Liver (tissue), 9 donors: Measurements from ENCODE around the gene ECD. TPM values are rescaled to one million over a fixed set of nuclear protein-coding genes. Genes with fewer than 3 reads are reported as not detected.

Source experiments
- DNase-seq: peaks from one replicate; pipeline ENCODE4 v3.0.0-alpha.2; 2017; ENCODE audit warnings: low spot score
- H3K27ac ChIP-seq, 2 donors: one replicate each; pipeline ENCODE4 v1.7.0; 2013; ENCODE audit warnings: inconsistent platforms in 2 of 2, low read length in 2 of 2, control low read depth in 1 of 2, low read depth in 1 of 2, mild to moderate bottlenecking in 1 of 2
- H3K27me3 ChIP-seq, 4 donors: one replicate each; pipeline versions ENCODE4 v1.6.1 to v1.7.0; 2013; ENCODE audit warnings: low read length in 3 of 4, inconsistent platforms in 1 of 4, mild to moderate bottlenecking in 1 of 4, moderate library complexity in 1 of 4; ENCODE audit not compliant: control insufficient read depth in 4 of 4, insufficient read depth in 4 of 4
- H3K36me3 ChIP-seq, 4 donors: one replicate each; pipeline versions ENCODE4 v1.6.1 to v1.7.0; 2013; ENCODE audit warnings: low read length in 3 of 4, mild to moderate bottlenecking in 3 of 4, low read depth in 1 of 4, moderate library complexity in 1 of 4; ENCODE audit not compliant: control insufficient read depth in 4 of 4, insufficient read depth in 3 of 4
- H3K4me1 ChIP-seq, 4 donors: one replicate each; pipeline versions ENCODE4 v1.6.1 to v1.7.0; 2013; ENCODE audit warnings: low read length in 3 of 4, mild to moderate bottlenecking in 3 of 4, moderate library complexity in 1 of 4; ENCODE audit not compliant: control insufficient read depth in 4 of 4, insufficient read depth in 4 of 4
- H3K4me3 ChIP-seq, 3 donors: one replicate each; pipeline versions ENCODE4 v1.6.1 to v1.7.0; 2013; ENCODE audit warnings: low read length in 3 of 3, control low read depth in 1 of 3, low read depth in 1 of 3, mild to moderate bottlenecking in 1 of 3
- H3K9ac ChIP-seq, 2 donors: one replicate each; pipeline ENCODE4 v1.7.0; 2013; ENCODE audit warnings: low read length in 2 of 2, mild to moderate bottlenecking in 2 of 2, moderate library complexity in 2 of 2, control low read depth in 1 of 2, low read depth in 1 of 2
- H3K9me3 ChIP-seq, 4 donors: one replicate each; pipeline versions ENCODE4 v1.6.1 to v1.7.0; 2013; ENCODE audit warnings: low read length in 3 of 4; ENCODE audit not compliant: control insufficient read depth in 4 of 4
- EGR1 ChIP-seq, 2 donors: IDR thresholded peaks; 2 replicates each; pipeline ENCODE4 v1.6.1; 2016 to 2018; ENCODE audit warnings: antibody characterized with exemption in 2 of 2, low read depth in 2 of 2
- FOXA1 ChIP-seq: IDR thresholded peaks from 2 replicates; pipeline ENCODE4 v1.6.1; 2016; ENCODE audit warnings: antibody characterized with exemption
- FOXA2 ChIP-seq: IDR thresholded peaks from 2 replicates; pipeline ENCODE4 v1.6.1; 2016; ENCODE audit warnings: antibody characterized with exemption
- GABPA ChIP-seq, 2 donors: IDR thresholded peaks in 1 of 2; conservative IDR thresholded peaks in 1 of 2; 2 replicates each; pipeline ENCODE4 v1.6.1; 2016; ENCODE audit warnings: antibody characterized with exemption in 2 of 2, mild to moderate bottlenecking in 1 of 2, moderate library complexity in 1 of 2
- HNF4A ChIP-seq, 2 donors: conservative IDR thresholded peaks; 2 replicates each; pipeline ENCODE4 v1.6.1; 2016; ENCODE audit warnings: antibody characterized with exemption in 2 of 2, mild to moderate bottlenecking in 2 of 2
- HNF4G ChIP-seq: IDR thresholded peaks from 2 replicates; pipeline ENCODE4 v1.6.1; 2016; ENCODE audit warnings: antibody characterized with exemption
- JUND ChIP-seq, 2 donors: IDR thresholded peaks; 2 replicates each; pipeline ENCODE4 v1.6.1; 2016; ENCODE audit warnings: antibody characterized with exemption in 2 of 2
- NR2F2 ChIP-seq: IDR thresholded peaks from 2 replicates; pipeline ENCODE4 v1.6.1; 2016; ENCODE audit warnings: antibody characterized with exemption
- RAD21 ChIP-seq, 2 donors: IDR thresholded peaks; 2 replicates each; pipeline ENCODE4 v1.6.1; 2016; ENCODE audit warnings: antibody characterized with exemption in 2 of 2, mild to moderate bottlenecking in 2 of 2
- RXRA ChIP-seq, 2 donors: IDR thresholded peaks; 2 replicates each; pipeline ENCODE4 v1.6.1; 2017 to 2018; ENCODE audit warnings: antibody characterized with exemption in 2 of 2, mild to moderate bottlenecking in 1 of 2
- SP1 ChIP-seq: IDR thresholded peaks from 2 replicates; pipeline ENCODE4 v1.6.1; 2018; ENCODE audit warnings: antibody characterized with exemption, mild to moderate bottlenecking
- TAF1 ChIP-seq: conservative IDR thresholded peaks from 2 replicates; pipeline ENCODE4 v1.6.1; 2016; ENCODE audit warnings: antibody characterized with exemption, mild to moderate bottlenecking
- YY1 ChIP-seq: IDR thresholded peaks from 2 replicates; pipeline ENCODE4 v1.6.1; 2016; ENCODE audit warnings: antibody characterized with exemption, mild to moderate bottlenecking
- WGBS: extraction: QIAGEN DNeasy Blood & Tissue Kit; methylation state at CpG from one replicate; pipeline ENCODE4 v1.1.7; 2013; 5-methylcytosine and 5-hydroxymethylcytosine counted together
- polyA plus RNA-seq, 2 donors: library from polyadenylated mRNA; stranded (reverse) in 1 of 2; unstranded in 1 of 2; fragments of 200-250 nt in 1 of 2; fragments of >200 nt in 1 of 2; fragmentation: Nextera tagmentation in 1 of 2; extraction: Ambion mirVana in 1 of 2; gene quantifications; one replicate each; pipeline versions ENCODE4 v1.2.1 to v1.2.3, GENCODE V29; 2013 to 2015
- total RNA-seq, 2 donors: library from RNA; depleted of rRNA; stranded (reverse); fragments of >200 nt; gene quantifications; one replicate each; pipeline ENCODE4 v1.2.3, GENCODE V29; 2014
- TF ChIP-seq, protein P1 (sequence below): IDR thresholded peaks from 2 replicates; pipeline ENCODE4 v1.6.1; 2016; ENCODE audit warnings: antibody characterized with exemption
- TF ChIP-seq, protein P2 (sequence below): IDR thresholded peaks from 2 replicates; pipeline ENCODE4 v1.6.1; 2016; ENCODE audit warnings: antibody characterized with exemption
- TF ChIP-seq, protein P3 (sequence below): fragments of 150-350 bp; IDR thresholded peaks from 2 replicates; pipeline ENCODE4 v1.5.1; 2017; ENCODE audit warnings: improper control_type of control experiment, low read depth, low read length; ENCODE audit not compliant: missing input control
- TF ChIP-seq, protein P4 (sequence below): IDR thresholded peaks from 2 replicates; pipeline ENCODE4 v1.6.1; 2016; ENCODE audit warnings: antibody characterized with exemption
- TF ChIP-seq, protein P5 (sequence below): IDR thresholded peaks from 2 replicates; pipeline ENCODE4 v1.6.1; 2016; ENCODE audit warnings: antibody characterized with exemption, mild to moderate bottlenecking
- donor health status: healthy.
- donor health status: healthy.
- donor health status: healthy.
- donor health status: healthy.
- donor health status: healthy.

The ECD gene
- total and polyA plus RNA-seq, 4 donors: 7.1 to 16.2 (median 12.0) TPM

DNA sequence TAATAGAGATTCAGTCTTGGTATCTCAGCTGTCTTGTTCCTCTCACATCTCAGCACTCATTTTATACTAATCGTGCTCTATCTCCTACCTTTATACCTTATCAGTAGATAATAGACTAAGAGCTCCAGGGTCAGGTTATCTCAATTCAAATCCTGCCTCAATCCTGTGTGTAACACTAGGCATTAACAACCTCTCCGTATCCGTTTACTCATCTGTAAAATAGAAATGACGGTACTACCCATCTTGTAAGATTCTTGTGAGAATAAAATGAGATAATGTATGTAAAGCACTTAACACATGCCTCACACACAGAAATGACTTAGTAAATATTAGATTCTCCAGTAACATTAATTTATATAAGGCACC, 70.5 kb downstream of the ECD start:
- peak overlapping the region; percentile 56 to 85 for H3K9ac ChIP-seq
- no peak for TF ChIP-seq RXRA (IDR thresholded peaks at IDR 0.05)
- TF ChIP-seq SP1: no peak
- TF ChIP-seq, protein P1, sequence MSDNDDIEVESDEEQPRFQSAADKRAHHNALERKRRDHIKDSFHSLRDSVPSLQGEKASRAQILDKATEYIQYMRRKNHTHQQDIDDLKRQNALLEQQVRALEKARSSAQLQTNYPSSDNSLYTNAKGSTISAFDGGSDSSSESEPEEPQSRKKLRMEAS: no peak
- no peak for TF ChIP-seq NR2F2
- no peak for TF ChIP-seq TAF1
- TF ChIP-seq JUND (IDR thresholded peaks at IDR 0.05): no peak
- no peak for TF ChIP-seq GABPA (IDR thresholded peaks at IDR 0.05 in 1 of 2, conservative IDR thresholded peaks at IDR 0.05 in 1 of 2)
- TF ChIP-seq EGR1 (IDR thresholded peaks at IDR 0.05; ENCODE audit: low read depth in 2 of 2): no peak
- TF ChIP-seq HNF4G: no peak
- no peak for TF ChIP-seq YY1
- TF ChIP-seq, protein P2, sequence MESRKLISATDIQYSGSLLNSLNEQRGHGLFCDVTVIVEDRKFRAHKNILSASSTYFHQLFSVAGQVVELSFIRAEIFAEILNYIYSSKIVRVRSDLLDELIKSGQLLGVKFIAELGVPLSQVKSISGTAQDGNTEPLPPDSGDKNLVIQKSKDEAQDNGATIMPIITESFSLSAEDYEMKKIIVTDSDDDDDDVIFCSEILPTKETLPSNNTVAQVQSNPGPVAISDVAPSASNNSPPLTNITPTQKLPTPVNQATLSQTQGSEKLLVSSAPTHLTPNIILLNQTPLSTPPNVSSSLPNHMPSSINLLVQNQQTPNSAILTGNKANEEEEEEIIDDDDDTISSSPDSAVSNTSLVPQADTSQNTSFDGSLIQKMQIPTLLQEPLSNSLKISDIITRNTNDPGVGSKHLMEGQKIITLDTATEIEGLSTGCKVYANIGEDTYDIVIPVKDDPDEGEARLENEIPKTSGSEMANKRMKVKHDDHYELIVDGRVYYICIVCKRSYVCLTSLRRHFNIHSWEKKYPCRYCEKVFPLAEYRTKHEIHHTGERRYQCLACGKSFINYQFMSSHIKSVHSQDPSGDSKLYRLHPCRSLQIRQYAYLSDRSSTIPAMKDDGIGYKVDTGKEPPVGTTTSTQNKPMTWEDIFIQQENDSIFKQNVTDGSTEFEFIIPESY: no peak
- no peak for TF ChIP-seq RAD21 (IDR thresholded peaks at IDR 0.05)
- no peak for TF ChIP-seq HNF4A (conservative IDR thresholded peaks at IDR 0.05)
- TF ChIP-seq, protein P3, sequence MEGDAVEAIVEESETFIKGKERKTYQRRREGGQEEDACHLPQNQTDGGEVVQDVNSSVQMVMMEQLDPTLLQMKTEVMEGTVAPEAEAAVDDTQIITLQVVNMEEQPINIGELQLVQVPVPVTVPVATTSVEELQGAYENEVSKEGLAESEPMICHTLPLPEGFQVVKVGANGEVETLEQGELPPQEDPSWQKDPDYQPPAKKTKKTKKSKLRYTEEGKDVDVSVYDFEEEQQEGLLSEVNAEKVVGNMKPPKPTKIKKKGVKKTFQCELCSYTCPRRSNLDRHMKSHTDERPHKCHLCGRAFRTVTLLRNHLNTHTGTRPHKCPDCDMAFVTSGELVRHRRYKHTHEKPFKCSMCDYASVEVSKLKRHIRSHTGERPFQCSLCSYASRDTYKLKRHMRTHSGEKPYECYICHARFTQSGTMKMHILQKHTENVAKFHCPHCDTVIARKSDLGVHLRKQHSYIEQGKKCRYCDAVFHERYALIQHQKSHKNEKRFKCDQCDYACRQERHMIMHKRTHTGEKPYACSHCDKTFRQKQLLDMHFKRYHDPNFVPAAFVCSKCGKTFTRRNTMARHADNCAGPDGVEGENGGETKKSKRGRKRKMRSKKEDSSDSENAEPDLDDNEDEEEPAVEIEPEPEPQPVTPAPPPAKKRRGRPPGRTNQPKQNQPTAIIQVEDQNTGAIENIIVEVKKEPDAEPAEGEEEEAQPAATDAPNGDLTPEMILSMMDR: no peak
- no peak for TF ChIP-seq FOXA1
- TF ChIP-seq, protein P4, sequence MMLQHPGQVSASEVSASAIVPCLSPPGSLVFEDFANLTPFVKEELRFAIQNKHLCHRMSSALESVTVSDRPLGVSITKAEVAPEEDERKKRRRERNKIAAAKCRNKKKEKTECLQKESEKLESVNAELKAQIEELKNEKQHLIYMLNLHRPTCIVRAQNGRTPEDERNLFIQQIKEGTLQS: no peak
- H3K27ac ChIP-seq: peak overlapping the region; percentile 89 to 98
- H3K9me3 ChIP-seq: no peaks in the 10 kb centered on the region
- H3K4me1 ChIP-seq: peaks cover 0 to 15% (median 2%) of the 10 kb centered on the region in 4 donors
- H3K27me3 ChIP-seq: no peaks in the 10 kb centered on the region
- 51% methylated on average over 4 of the region's 4 CpGs for WGBS
- no peak for DNase-seq
- H3K4me3 ChIP-seq: peak overlapping the region in 1 of 3 donors; percentile 22
- H3K36me3 ChIP-seq: peaks cover 0 to 2% (median 0%) of the 10 kb centered on the region in 4 donors

DNA sequence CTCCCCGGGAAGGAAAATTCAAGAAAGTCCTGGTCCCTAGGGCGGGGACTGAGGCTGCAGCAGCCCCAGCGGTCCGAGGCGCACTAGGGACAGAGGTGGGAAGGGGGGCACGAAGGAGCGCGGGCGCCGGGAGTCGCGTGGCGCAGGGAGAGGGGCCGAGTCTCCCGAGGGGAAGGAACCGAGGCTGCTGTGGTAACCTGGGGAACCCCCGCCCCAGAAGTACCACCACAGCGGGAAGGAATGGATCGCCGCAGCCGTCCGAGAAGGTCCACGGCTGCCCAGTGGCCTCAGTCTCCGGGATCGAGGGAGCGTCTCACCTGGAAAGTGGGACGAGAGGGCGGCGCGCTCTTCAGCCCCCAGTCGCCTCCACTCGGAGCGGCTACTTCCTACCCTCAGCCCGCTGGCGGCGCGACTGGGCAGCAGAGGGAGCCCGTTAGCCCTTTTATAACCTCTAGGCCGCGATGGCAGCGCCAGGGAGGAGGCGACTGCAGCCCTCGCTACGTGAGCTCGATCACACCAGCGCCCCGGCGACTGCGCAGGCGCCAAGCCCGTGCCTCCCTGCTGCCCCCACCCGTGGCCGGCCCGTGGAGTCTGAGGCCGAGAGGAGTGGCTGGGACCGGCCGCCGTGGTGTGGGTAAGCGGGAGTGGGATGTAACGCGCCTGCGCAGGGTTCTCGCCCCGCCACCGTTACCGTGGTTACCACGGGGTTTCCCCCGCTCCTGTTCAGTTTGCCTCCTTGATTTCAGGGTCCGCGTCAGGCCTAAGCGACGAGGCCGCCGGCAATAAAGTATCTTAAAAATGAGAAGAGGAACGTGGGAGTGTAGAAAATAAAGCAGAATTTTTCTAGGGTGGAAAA, 71.1 kb downstream of the ECD start, which contains the start of gene P4HA1:
P4HA1 (minus strand) TSS at position 418 of the 856 bp plus-strand sequence. CDS start 21,983 bp downstream, outside the sequence.
- peak; percentile 97 for DNase-seq
- TF ChIP-seq RAD21 (IDR thresholded peaks at IDR 0.05): peak; percentile 67 to 83
- TF ChIP-seq TAF1: peak; percentile 99
- peak; percentile 45 to 53 for TF ChIP-seq RXRA (IDR thresholded peaks at IDR 0.05)
- TF ChIP-seq, protein P4: no peak
- TF ChIP-seq, protein P1: peak; percentile 8
- TF ChIP-seq, protein P5, sequence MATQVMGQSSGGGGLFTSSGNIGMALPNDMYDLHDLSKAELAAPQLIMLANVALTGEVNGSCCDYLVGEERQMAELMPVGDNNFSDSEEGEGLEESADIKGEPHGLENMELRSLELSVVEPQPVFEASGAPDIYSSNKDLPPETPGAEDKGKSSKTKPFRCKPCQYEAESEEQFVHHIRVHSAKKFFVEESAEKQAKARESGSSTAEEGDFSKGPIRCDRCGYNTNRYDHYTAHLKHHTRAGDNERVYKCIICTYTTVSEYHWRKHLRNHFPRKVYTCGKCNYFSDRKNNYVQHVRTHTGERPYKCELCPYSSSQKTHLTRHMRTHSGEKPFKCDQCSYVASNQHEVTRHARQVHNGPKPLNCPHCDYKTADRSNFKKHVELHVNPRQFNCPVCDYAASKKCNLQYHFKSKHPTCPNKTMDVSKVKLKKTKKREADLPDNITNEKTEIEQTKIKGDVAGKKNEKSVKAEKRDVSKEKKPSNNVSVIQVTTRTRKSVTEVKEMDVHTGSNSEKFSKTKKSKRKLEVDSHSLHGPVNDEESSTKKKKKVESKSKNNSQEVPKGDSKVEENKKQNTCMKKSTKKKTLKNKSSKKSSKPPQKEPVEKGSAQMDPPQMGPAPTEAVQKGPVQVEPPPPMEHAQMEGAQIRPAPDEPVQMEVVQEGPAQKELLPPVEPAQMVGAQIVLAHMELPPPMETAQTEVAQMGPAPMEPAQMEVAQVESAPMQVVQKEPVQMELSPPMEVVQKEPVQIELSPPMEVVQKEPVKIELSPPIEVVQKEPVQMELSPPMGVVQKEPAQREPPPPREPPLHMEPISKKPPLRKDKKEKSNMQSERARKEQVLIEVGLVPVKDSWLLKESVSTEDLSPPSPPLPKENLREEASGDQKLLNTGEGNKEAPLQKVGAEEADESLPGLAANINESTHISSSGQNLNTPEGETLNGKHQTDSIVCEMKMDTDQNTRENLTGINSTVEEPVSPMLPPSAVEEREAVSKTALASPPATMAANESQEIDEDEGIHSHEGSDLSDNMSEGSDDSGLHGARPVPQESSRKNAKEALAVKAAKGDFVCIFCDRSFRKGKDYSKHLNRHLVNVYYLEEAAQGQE: peak; percentile 96
- peak in 1 of 2 donors; percentile 27 for TF ChIP-seq JUND (IDR thresholded peaks at IDR 0.05)
- TF ChIP-seq, protein P3: peak; percentile 42
- TF ChIP-seq FOXA2: peak; percentile 53
- peak in 1 of 2 donors; percentile 41 for TF ChIP-seq GABPA (IDR thresholded peaks at IDR 0.05 in 1 of 2, conservative IDR thresholded peaks at IDR 0.05 in 1 of 2)
- TF ChIP-seq NR2F2: peak; percentile 19
- peak; percentile 81 for TF ChIP-seq YY1
- TF ChIP-seq FOXA1: peak; percentile 68
- no peak for TF ChIP-seq HNF4G
- no peak for TF ChIP-seq EGR1 (IDR thresholded peaks at IDR 0.05; ENCODE audit: low read depth in 2 of 2)
- TF ChIP-seq SP1: peak; percentile 52
- H3K27me3 ChIP-seq: no peaks in the 10 kb centered on the region
- peaks cover 0 to 15% (median 3%) of the 10 kb centered on the region in 4 donors for H3K4me1 ChIP-seq
- H3K9me3 ChIP-seq: no peaks in the 10 kb centered on the region
- peak within 1 kb of the TSS; percentile 98 to 100 for H3K27ac ChIP-seq
- WGBS: under 1% methylated on average over 75 of the region's 75 CpGs
- H3K4me3 ChIP-seq: peak within 1 kb of the TSS; percentile 81 to 94 (median 82)
- peaks cover 0 to 2% (median 0%) of the 10 kb centered on the region in 4 donors for H3K36me3 ChIP-seq
- H3K9ac ChIP-seq: peak within 1 kb of the TSS; percentile 97 to 98
